Measurements from ENCODE around the gene GRB10. TPM values are rescaled to one million over a fixed set of nuclear protein-coding genes. Genes with fewer than 3 reads are reported as not detected.

Gene GRB10
- total RNA-seq, 1 experiment from 2014 or later: 38.3 TPM

- in situ Hi-C loops (cut with HindIII; ENCODE audit: low pct_unique_long_range_greater_than_20kb, low sequenced_read_pairs): no loop called here
- no TSS peak for BruUV-seq (replicated peaks)
- TF ChIP-seq REST (IDR thresholded peaks at IDR 0.05; ENCODE audit: insufficient read depth in 1 of 2, low read depth in 2 of 2, low read length in 1 of 2) (no peak), SIN3A (IDR thresholded peaks at IDR 0.05; ENCODE audit: borderline replicate concordance, insufficient read depth, low read depth, low read length) (no peak), POLR2AphosphoS5 (IDR thresholded peaks at IDR 0.05; ENCODE audit: low read depth, low read length) (no peak), CTCF (IDR thresholded peaks at IDR 0.05) (no peak), TCF7L2 (IDR thresholded peaks at IDR 0.05; ENCODE audit: low read depth, low read length) (no peak)
- ChIA-PET POLR2A (no interaction called here), CTCF (no interaction called here)
- no peaks in the 10 kb centered on the region for H3K27me3 ChIP-seq (ENCODE audit: control insufficient read depth, insufficient read depth, low read length)
- intact Hi-C loops (cut with micrococcal nuclease; ENCODE audit: unreplicated experiment): no loop called here
- ATAC-seq (no peak), DNase-seq (ENCODE audit: low read depth, low spot score) (no peak)
- no peaks in the 10 kb centered on the region for H3K36me3 ChIP-seq (ENCODE audit: control insufficient read depth, insufficient read depth, low read length)
- H3K9me3 ChIP-seq (ENCODE audit: control insufficient read depth, insufficient read depth, low read depth, low read length): no peaks in the 10 kb centered on the region
- H3K4me3 ChIP-seq (ENCODE audit: low read depth in 2 of 2, low read length in 2 of 2): no peak overlapping the region
- H3K27ac ChIP-seq (ENCODE audit: low read length): no peak overlapping the region
- no peaks in the 10 kb centered on the region for H3K4me1 ChIP-seq (ENCODE audit: control insufficient read depth, insufficient read depth, low read length)
Measured at GRCh38 chr7:50660830-50661175, 121.9 kb downstream of the GRB10 start.

GRCh38 chr7:50660040-50660829, 122.5 kb downstream of the GRB10 start:
- POLR2A ChIA-PET: no interaction called here
- Histone ChIP-seq H3K9me3 (ENCODE audit: control insufficient read depth, insufficient read depth, low read depth, low read length) (no peaks in the 10 kb centered on the region), H3K36me3 (ENCODE audit: control insufficient read depth, insufficient read depth, low read length) (no peaks in the 10 kb centered on the region), H3K27me3 (ENCODE audit: control insufficient read depth, insufficient read depth, low read length) (no peaks in the 10 kb centered on the region), H3K4me1 (ENCODE audit: control insufficient read depth, insufficient read depth, low read length) (no peaks in the 10 kb centered on the region), H3K4me3 (ENCODE audit: low read depth in 2 of 2, low read length in 2 of 2) (no peak overlapping the region), H3K27ac (ENCODE audit: low read length) (no peak overlapping the region)
- no peak for TF ChIP-seq REST (IDR thresholded peaks at IDR 0.05; ENCODE audit: insufficient read depth in 1 of 2, low read depth in 2 of 2, low read length in 1 of 2)
- TF ChIP-seq TCF7L2 (IDR thresholded peaks at IDR 0.05; ENCODE audit: low read depth, low read length): no peak
- no peak for TF ChIP-seq SIN3A (IDR thresholded peaks at IDR 0.05; ENCODE audit: borderline replicate concordance, insufficient read depth, low read depth, low read length)
- no TSS peak for BruUV-seq (replicated peaks)
- intact Hi-C loops (cut with micrococcal nuclease; ENCODE audit: unreplicated experiment) (no loop called here), in situ Hi-C loops (cut with HindIII; ENCODE audit: low pct_unique_long_range_greater_than_20kb, low sequenced_read_pairs) (no loop called here)
- CTCF ChIA-PET: no interaction called here
- no peak for DNase-seq (ENCODE audit: low read depth, low spot score)
- no peak for ATAC-seq
